Measurements from ENCODE around the gene PHC2.

DNA sequence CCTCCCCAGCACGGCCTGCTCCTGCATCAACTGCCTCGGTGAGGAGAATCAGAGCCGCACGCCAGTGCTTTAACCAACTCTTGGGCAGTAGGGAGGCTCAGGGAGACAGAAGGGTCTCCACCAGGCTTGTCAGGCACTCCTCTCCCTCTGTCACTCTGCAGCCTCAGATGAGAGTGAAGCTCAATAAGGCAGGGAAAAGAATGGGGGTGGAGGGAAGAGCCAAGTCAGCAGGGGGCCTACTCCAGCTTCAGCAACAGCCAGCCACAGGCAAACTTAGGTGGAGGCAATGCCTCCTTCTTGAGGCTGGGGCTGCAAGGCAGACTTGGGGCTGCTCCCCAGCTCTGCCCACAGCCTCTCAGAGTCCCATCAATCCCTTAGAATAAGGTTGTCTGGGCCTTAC lies 58.2 kb downstream of the PHC2 start:
- TF ChIP-seq, protein P1, sequence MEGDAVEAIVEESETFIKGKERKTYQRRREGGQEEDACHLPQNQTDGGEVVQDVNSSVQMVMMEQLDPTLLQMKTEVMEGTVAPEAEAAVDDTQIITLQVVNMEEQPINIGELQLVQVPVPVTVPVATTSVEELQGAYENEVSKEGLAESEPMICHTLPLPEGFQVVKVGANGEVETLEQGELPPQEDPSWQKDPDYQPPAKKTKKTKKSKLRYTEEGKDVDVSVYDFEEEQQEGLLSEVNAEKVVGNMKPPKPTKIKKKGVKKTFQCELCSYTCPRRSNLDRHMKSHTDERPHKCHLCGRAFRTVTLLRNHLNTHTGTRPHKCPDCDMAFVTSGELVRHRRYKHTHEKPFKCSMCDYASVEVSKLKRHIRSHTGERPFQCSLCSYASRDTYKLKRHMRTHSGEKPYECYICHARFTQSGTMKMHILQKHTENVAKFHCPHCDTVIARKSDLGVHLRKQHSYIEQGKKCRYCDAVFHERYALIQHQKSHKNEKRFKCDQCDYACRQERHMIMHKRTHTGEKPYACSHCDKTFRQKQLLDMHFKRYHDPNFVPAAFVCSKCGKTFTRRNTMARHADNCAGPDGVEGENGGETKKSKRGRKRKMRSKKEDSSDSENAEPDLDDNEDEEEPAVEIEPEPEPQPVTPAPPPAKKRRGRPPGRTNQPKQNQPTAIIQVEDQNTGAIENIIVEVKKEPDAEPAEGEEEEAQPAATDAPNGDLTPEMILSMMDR (conservative IDR thresholded peaks at IDR 0.05; ENCODE audit: low read length): no peak
- no peak for TF ChIP-seq EZH2phosphoT487 (IDR thresholded peaks at IDR 0.05; ENCODE audit: borderline replicate concordance, low read depth, low read length)

Measured in OCI-LY7 (cell line).